Fibroblast of skin of back (primary cell): ENCODE measurements around the gene RNF208.

ENCODE experiments used
- DNase-seq: peaks from one replicate; pipeline ENCODE4 v3.0.0-alpha.2; 2013

The RNF208 gene

GRCh38 chr9:137237759-137238726 lies 16.0 kb upstream of the RNF208 start:
- DNase-seq: no peak

- DNase-seq: no peak
Measured at GRCh38 chr9:137236936-137237421, 14.9 kb upstream of the RNF208 start.

- DNase-seq: peak; percentile 71
Measured at GRCh38 chr9:137236238-137236935, 14.3 kb upstream of the RNF208 start.

GRCh38 chr9:137235424-137236237 lies 13.6 kb upstream of the RNF208 start:
- DNase-seq: no peak

- DNase-seq: no peak
Measured at GRCh38 chr9:137234758-137235423, 12.9 kb upstream of the RNF208 start.

- no peak for DNase-seq
Measured at GRCh38 chr9:137234055-137234697, 12.1 kb upstream of the RNF208 start.

- no peak for DNase-seq
Measured at GRCh38 chr9:137233143-137233980, 11.3 kb upstream of the RNF208 start.

- DNase-seq: no peak
Measured at GRCh38 chr9:137232510-137232909, 10.5 kb upstream of the RNF208 start.

GRCh38 chr9:137232101-137232500 lies 10.1 kb upstream of the RNF208 start:
- no peak for DNase-seq

- DNase-seq: no peak
Measured at GRCh38 chr9:137231372-137232039, 9.5 kb upstream of the RNF208 start.

- no peak for DNase-seq
Measured at GRCh38 chr9:137230705-137231371, 8.8 kb upstream of the RNF208 start, which contains the start of gene SLC34A3. TSS of gene SLC34A3 (plus strand) at chr9:137230901. CDS start at chr9:137231703, 802 bp downstream.

GRCh38 chr9:137229903-137230704 lies 8.1 kb upstream of the RNF208 start:
- no peak for DNase-seq

GRCh38 chr9:137228968-137229896 lies 7.2 kb upstream of the RNF208 start:
- no peak for DNase-seq

GRCh38 chr9:137228506-137228967 lies 6.5 kb upstream of the RNF208 start:
- DNase-seq: no peak

GRCh38 chr9:137227853-137228505 lies 5.9 kb upstream of the RNF208 start:
- no peak for DNase-seq

- peak; percentile 60 for DNase-seq
Measured at GRCh38 chr9:137227054-137227852, 5.2 kb upstream of the RNF208 start, which contains the start of gene RNF224. TSS of gene RNF224 (plus strand) at chr9:137227502. CDS start at chr9:137228336, 834 bp downstream.
